Progenitor cell of endocrine pancreas (in vitro differentiated cells): Measurements from ENCODE around the gene GNRHR. TPM values are rescaled to one million over a fixed set of nuclear protein-coding genes. Genes with fewer than 3 reads are reported as not detected.
A peak's percentile ranks its signal among the peaks of the same experiment; 100 is the strongest.
"Not testable (repeated sequence)": the region's sequence is repeated elsewhere in the genome, so short reads cannot be mapped to it uniquely, and the experiment has no call there.

Experiments used
- DNase-seq: peaks from one replicate; pipeline ENCODE4 v3.0.0; 2021; ENCODE audit warnings: low spot score; ENCODE audit not compliant: unreplicated experiment
- H3K27ac Mint-ChIP-seq: 2 replicates; pipeline ENCODE4 v1.8.0; 2021; ENCODE audit warnings: mild to moderate bottlenecking, moderate library complexity, mixed read lengths
- H3K27me3 Mint-ChIP-seq: 2 replicates; pipeline ENCODE4 v1.8.0; 2021; ENCODE audit warnings: mixed read lengths
- H3K36me3 Mint-ChIP-seq: 2 replicates; pipeline ENCODE4 v1.8.0; 2022; ENCODE audit warnings: mixed read lengths; ENCODE audit not compliant: insufficient read depth
- H3K4me1 Mint-ChIP-seq: 2 replicates; pipeline ENCODE4 v1.8.0; 2021; ENCODE audit warnings: low read depth, mixed read lengths
- H3K4me3 Mint-ChIP-seq: 2 replicates; pipeline ENCODE4 v1.8.0; 2021; ENCODE audit warnings: low read depth, mild to moderate bottlenecking, moderate library complexity, mixed read lengths
- H3K9me3 Mint-ChIP-seq: 2 replicates; pipeline ENCODE4 v1.8.0; 2021; ENCODE audit warnings: low read depth, mixed read lengths
- total RNA-seq: library from RNA; stranded (reverse); gene quantifications from 2 replicates; pipeline ENCODE4 v1.2.1, GENCODE V29; 2021
- TF ChIP-seq, protein P1 (sequence below): fragments of 200-600 bp; sonication (generic); IDR thresholded peaks from one replicate; pipeline ENCODE4 v1.5.0; 2021; ENCODE audit warnings: antibody characterized with exemption, mild to moderate bottlenecking; ENCODE audit not compliant: unreplicated experiment

The GNRHR gene
- total RNA-seq, 1 donor from 2014 or later: not detected

DNA sequence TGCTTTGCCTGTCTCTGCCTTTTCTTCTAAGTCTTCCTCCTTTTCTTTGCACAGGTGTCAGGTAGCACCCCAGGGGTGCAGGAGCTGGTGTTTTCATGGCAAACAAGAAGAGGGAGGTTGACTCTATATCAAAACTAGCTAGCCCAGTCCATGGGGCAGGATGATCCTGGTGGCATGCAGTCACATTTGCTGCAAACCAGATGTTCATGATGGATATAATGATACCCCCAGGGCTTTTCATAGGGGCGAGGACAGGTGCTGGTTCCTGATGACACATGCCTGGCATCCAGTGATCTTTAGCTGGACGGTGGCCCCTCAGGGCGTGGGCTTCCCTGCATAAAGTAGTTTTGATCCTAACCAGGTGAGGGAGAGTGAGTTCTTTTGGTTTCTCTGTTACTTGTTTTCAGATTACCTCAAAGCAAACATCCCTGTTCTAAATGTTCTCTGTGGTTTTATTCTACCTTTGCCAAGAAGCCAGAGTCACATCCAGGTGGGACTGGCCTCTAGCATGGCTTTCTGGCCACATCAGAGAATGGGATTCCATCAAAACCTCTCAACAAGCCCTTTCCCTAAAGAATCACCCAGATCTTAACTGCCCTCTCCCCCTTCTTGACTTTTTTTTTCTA, 42.1 kb downstream of the GNRHR start:
- TF ChIP-seq, protein P1, sequence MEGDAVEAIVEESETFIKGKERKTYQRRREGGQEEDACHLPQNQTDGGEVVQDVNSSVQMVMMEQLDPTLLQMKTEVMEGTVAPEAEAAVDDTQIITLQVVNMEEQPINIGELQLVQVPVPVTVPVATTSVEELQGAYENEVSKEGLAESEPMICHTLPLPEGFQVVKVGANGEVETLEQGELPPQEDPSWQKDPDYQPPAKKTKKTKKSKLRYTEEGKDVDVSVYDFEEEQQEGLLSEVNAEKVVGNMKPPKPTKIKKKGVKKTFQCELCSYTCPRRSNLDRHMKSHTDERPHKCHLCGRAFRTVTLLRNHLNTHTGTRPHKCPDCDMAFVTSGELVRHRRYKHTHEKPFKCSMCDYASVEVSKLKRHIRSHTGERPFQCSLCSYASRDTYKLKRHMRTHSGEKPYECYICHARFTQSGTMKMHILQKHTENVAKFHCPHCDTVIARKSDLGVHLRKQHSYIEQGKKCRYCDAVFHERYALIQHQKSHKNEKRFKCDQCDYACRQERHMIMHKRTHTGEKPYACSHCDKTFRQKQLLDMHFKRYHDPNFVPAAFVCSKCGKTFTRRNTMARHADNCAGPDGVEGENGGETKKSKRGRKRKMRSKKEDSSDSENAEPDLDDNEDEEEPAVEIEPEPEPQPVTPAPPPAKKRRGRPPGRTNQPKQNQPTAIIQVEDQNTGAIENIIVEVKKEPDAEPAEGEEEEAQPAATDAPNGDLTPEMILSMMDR: no peak
- Mint-ChIP-seq H3K36me3 (peaks cover 8% of the 10 kb centered on the region), H3K27ac (no peak overlapping the region)

DNA sequence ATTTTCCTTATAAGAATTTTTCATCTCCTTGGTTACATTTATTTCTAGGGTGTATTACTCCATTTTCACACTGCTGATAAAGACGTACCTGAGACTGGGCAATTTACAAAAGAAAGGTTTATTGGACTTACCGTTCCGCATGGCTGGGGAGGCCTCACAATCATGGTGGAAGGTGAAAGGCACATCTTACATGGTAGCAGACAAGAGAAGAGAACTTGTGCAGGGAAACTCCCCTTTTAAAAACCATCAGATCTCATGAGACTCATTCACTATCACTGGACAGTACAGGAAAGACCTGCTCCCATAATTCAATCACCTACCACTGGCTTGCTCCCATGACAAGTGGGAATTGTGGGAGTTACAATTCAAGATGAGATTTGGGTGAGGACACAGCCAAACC, 47.5 kb downstream of the GNRHR start:
- not testable (repeated sequence) for H3K27me3 Mint-ChIP-seq, H3K27ac Mint-ChIP-seq, H3K4me1 Mint-ChIP-seq, DNase-seq, H3K9me3 Mint-ChIP-seq, H3K4me3 Mint-ChIP-seq
- peaks cover 15% of the 10 kb centered on the region for H3K36me3 Mint-ChIP-seq

More for the DNA sequence above, 42.1 kb downstream of the GNRHR start:
- H3K4me3 Mint-ChIP-seq: no peak overlapping the region
- no peaks in the 10 kb centered on the region for H3K27me3 Mint-ChIP-seq
- H3K9me3 Mint-ChIP-seq: no peaks in the 10 kb centered on the region
- no peak for DNase-seq
- H3K4me1 Mint-ChIP-seq: peaks cover 8% of the 10 kb centered on the region

- no peak for DNase-seq
- Mint-ChIP-seq H3K36me3 (peaks cover 15% of the 10 kb centered on the region), H3K27me3 (no peaks in the 10 kb centered on the region), H3K9me3 (peaks cover 6% of the 10 kb centered on the region), H3K4me1 (peaks cover 4% of the 10 kb centered on the region), H3K27ac (no peak overlapping the region), H3K4me3 (no peak overlapping the region)
- TF ChIP-seq, protein P1: no peak
These were observed 49.3 kb downstream of the GNRHR start for GRCh38 chr4:67704843-67705242.

DNA sequence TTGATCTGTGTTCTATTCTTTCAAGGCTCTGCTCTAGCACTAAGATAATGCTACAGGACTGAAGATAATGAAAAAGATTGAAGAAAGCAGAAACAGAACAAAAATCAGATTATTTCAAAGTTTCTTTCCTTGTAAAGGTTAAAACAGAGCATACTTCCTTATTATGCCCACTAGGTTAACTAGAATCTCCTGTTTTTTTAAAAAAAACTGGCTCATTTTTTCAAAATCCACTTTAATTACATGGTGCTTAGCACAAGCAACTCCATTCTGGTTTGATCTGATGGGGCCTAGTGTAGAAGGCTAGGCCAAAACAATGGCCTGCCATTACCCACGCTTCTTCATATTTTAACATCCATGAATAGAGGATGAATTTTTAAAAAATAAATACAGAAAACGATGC, 52.0 kb downstream of the GNRHR start:
- H3K9me3 Mint-ChIP-seq: peaks cover 6% of the 10 kb centered on the region
- H3K27me3 Mint-ChIP-seq: no peaks in the 10 kb centered on the region
- H3K4me3 Mint-ChIP-seq: peak overlapping the region; percentile 73
- no peak for DNase-seq
- H3K4me1 Mint-ChIP-seq: peaks cover 8% of the 10 kb centered on the region
- H3K27ac Mint-ChIP-seq: no peak overlapping the region
- TF ChIP-seq, protein P1: no peak
- peaks cover 16% of the 10 kb centered on the region for H3K36me3 Mint-ChIP-seq

DNA sequence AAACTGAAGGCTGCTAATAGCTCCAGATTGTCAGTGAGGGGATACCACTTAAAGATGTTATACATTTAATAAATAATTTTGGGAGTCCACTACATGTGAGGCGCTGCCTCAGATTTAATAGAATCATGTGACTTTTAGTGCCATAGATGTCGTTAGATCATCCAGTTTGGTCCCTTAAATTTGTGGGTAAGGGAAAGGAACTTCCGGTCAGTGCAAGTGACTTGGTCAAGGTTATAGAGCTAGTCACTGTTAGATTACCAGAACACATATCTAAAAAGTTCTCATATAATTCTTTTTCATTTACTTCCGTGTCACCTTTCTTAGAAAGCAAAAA, 52.7 kb downstream of the GNRHR start:
- Mint-ChIP-seq H3K4me3 (peak overlapping the region; percentile 73), H3K4me1 (peaks cover 8% of the 10 kb centered on the region), H3K9me3 (peaks cover 4% of the 10 kb centered on the region), H3K27ac (peak overlapping the region; percentile 98), H3K36me3 (peaks cover 13% of the 10 kb centered on the region), H3K27me3 (no peaks in the 10 kb centered on the region)
- TF ChIP-seq, protein P1: no peak
- no peak for DNase-seq
